ENCODE measurements around the gene PCDHB9. TPM values are rescaled to one million over a fixed set of nuclear protein-coding genes. Genes with fewer than 3 reads are reported as not detected.
A peak's percentile ranks its signal among the peaks of the same experiment; 100 is the strongest.
"Not testable (repeated sequence)": the region's sequence is repeated elsewhere in the genome, so short reads cannot be mapped to it uniquely, and the experiment has no call there.

The PCDHB9 gene
- total and polyA plus RNA-seq, 3 donors from 2014 or later: 4.8 to 8.7 (median 5.7) TPM

DNA sequence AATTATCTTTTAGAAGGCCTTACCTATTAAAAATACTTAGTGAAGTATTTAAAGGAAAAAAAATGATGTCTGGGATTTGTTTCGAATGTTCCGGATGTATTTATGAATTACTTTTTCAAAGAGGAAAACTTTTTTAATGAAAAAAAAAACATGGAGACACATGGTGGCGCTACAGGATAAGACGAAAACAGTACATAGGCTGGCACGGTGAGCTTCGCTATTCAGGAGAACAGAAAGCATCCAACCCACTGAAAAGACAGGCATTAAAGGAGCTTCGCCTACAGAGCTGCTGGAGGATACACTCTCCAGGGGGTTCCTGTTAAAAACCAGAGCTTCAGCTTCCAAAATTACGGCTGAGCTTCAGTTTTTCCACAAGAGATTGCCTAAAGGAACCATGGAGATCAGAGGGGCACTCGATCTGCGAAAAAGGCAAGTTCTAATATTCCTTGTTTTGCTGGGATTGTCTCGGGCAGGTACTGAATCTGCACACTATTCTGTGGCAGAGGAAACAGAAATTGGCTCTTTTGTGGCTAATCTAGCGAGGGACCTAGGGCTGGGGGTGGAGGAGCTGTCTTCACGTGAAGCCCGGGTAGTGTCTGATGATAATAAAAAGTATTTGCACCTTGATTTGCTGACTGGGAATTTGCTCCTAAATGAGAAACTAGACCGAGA is 36.3 kb downstream of the PCDHB9 start, which contains the start of gene PCDHB14:
TSS of gene PCDHB14 (plus strand) at position 232 of the 672 bp plus-strand sequence. CDS start at position 395, 163 bp downstream.
- H3K36me3 ChIP-seq (ENCODE audit: low read depth, missing control alignments): no peaks in the 10 kb centered on the region
- no peak for TF ChIP-seq POLR2A (IDR thresholded peaks at IDR 0.05)
- TF ChIP-seq, protein P1, sequence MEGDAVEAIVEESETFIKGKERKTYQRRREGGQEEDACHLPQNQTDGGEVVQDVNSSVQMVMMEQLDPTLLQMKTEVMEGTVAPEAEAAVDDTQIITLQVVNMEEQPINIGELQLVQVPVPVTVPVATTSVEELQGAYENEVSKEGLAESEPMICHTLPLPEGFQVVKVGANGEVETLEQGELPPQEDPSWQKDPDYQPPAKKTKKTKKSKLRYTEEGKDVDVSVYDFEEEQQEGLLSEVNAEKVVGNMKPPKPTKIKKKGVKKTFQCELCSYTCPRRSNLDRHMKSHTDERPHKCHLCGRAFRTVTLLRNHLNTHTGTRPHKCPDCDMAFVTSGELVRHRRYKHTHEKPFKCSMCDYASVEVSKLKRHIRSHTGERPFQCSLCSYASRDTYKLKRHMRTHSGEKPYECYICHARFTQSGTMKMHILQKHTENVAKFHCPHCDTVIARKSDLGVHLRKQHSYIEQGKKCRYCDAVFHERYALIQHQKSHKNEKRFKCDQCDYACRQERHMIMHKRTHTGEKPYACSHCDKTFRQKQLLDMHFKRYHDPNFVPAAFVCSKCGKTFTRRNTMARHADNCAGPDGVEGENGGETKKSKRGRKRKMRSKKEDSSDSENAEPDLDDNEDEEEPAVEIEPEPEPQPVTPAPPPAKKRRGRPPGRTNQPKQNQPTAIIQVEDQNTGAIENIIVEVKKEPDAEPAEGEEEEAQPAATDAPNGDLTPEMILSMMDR (IDR thresholded peaks at IDR 0.05): peak in 2 of 3 experiments; percentile 9 to 14
- intact Hi-C loops (cut with DNase I; ENCODE audit: low total_unique reads): no loop called here
- no peaks in the 10 kb centered on the region for H3K4me1 ChIP-seq
- no peaks in the 10 kb centered on the region for H3K9me3 ChIP-seq
- no peak within 1 kb of the TSS for H3K4me3 ChIP-seq
- WGBS, 2 donors: 16 to 18% methylated on average over 15 of the region's 15 CpGs
- DNase-seq: no peak
- no peaks in the 10 kb centered on the region for H3K27me3 ChIP-seq
- H3K27ac ChIP-seq: no peak within 1 kb of the TSS

DNA sequence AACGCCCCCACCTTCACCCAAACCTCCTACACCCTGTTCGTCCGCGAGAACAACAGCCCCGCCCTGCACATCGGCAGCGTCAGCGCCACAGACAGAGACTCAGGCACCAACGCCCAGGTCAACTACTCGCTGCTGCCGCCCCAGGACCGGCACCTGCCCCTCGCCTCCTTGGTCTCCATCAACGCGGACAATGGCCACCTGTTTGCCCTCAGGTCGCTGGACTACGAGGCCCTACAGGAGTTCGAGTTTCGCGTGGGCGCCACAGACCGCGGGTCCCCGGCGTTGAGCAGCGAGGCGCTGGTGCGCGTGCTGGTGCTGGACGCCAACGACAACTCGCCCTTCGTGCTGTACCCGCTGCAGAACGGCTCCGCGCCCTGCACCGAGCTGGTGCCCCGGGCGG is 37.9 kb downstream of the PCDHB9 start:
- DNase-seq; H3K27ac ChIP-seq; H3K27me3 ChIP-seq; H3K9me3 ChIP-seq; H3K36me3 ChIP-seq (ENCODE audit: low read depth, missing control alignments); H3K4me3 ChIP-seq; intact Hi-C loops (cut with DNase I; ENCODE audit: low total_unique reads); H3K4me1 ChIP-seq: not testable (repeated sequence)
- WGBS, 2 donors: 2 to 17% methylated on average over 5 to 11 of the region's 40 CpGs

DNA sequence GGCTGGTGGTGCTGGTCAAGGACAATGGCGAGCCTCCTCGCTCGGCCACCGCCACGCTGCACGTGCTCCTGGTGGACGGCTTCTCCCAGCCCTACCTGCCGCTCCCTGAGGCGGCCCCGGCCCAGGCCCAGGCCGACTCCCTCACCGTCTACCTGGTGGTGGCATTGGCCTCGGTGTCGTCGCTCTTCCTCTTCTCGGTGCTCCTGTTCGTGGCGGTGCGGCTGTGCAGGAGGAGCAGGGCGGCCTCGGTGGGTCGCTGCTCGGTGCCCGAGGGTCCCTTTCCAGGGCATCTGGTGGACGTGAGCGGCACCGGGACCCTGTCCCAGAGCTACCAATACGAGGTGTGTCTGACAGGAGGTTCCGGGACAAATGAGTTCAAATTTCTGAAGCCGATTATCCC is 38.5 kb downstream of the PCDHB9 start:
- H3K4me1 ChIP-seq; H3K4me3 ChIP-seq; H3K27me3 ChIP-seq; H3K27ac ChIP-seq; intact Hi-C loops (cut with DNase I; ENCODE audit: low total_unique reads); DNase-seq; H3K36me3 ChIP-seq (ENCODE audit: low read depth, missing control alignments); H3K9me3 ChIP-seq: not testable (repeated sequence)
- WGBS, 2 donors: 21 to 24% methylated on average over 11 to 22 of the region's 30 CpGs

DNA sequence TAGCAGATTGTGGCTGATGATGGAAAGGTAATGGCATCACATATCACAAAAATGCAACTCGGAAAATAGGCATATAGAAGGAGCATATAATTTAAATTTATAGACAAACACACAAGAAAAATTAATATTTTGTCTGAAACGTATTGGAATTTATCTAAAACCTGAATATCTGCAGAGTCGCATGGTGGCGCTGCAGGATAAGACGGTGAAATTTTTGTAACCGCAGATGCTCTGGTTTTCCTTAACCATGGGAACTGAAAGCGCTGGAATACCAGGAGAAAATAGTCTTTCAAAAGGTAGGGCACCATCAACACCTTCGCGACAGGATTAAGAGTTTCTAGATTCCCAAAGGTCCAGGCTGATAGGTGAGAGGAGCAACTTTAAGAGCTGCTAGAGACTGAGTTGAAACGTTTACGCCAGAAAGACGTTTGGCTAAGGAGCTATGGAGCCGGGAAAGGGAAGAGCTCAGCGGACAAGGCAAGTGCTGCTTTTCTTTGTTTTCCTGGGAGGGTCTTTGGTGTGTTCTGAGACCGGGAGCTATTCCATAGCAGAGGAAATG is 47.2 kb downstream of the PCDHB9 start:
- WGBS, 2 donors: 3 to 4% methylated on average over 15 of the region's 15 CpGs
- Histone ChIP-seq H3K4me1 (no peaks in the 10 kb centered on the region), H3K27ac (no peak overlapping the region), H3K27me3 (no peaks in the 10 kb centered on the region), H3K9me3 (no peaks in the 10 kb centered on the region), H3K4me3 (peak overlapping the region; percentile 14 to 32), H3K36me3 (ENCODE audit: low read depth, missing control alignments) (no peaks in the 10 kb centered on the region)
- TF ChIP-seq, protein P1 (IDR thresholded peaks at IDR 0.05): peak; percentile 38 to 65 (median 56)
- TF ChIP-seq POLR2A (IDR thresholded peaks at IDR 0.05): no peak
- DNase-seq: peak; percentile 70
- intact Hi-C loops (cut with DNase I; ENCODE audit: low total_unique reads): no loop called here

DNA sequence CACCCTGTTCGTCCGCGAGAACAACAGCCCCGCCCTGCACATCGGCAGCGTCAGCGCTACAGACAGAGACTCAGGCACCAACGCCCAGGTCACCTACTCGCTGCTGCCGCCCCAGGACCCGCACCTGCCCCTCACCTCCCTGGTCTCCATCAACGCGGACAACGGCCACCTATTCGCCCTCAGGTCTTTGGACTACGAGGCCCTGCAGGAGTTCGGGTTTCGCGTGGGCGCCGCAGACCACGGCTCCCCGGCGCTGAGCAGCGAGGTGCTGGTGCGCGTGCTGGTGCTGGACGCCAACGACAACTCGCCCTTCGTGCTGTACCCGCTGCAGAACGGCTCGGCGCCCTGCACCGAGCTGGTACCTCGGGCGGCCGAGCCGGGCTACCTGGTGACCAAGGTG is 49.0 kb downstream of the PCDHB9 start:
- H3K9me3 ChIP-seq; intact Hi-C loops (cut with DNase I; ENCODE audit: low total_unique reads); H3K4me3 ChIP-seq; H3K27me3 ChIP-seq; H3K4me1 ChIP-seq; DNase-seq; H3K36me3 ChIP-seq (ENCODE audit: low read depth, missing control alignments); H3K27ac ChIP-seq: not testable (repeated sequence)
- WGBS, 2 donors: 14 to 20% methylated on average over 20 to 31 of the region's 40 CpGs

DNA sequence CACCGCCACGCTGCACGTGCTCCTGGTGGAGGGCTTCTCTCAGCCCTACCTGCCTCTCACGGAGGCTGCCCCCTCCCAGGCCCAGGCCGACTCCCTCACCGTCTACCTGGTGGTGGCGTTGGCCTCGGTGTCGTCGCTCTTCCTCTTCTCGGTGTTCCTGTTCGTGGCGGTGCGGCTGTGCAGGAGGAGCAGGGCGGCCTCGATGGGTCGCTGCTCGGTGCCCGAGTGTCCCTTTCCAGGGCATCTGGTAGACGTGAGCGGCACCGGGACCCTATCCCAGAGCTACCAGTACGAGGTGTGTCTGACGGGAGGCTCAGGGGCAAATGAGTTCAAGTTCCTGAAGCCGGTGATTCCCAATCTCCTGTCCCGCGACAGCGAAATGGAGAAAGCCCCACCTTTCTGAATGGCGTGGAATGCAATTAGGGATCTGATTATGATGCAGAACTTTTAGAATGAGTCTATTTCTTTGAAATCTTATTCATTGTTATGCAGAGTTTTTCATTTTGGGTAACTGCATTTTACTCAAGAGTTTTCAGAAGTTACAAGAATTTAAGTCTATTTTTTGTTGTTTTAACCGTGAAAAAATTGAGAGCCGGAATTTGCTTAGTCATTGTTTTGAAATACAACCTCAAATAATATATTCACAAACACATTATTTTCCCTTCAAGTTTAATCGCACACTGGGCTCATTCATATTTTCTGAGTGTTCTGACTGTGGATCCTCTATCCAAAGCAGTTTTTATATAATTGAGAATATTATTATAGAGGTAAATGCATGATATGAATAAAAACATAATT is 49.8 kb downstream of the PCDHB9 start:
- Histone ChIP-seq H3K27ac (no peak overlapping the region), H3K36me3 (ENCODE audit: low read depth, missing control alignments) (no peaks in the 10 kb centered on the region), H3K9me3 (no peaks in the 10 kb centered on the region), H3K4me1 (no peaks in the 10 kb centered on the region), H3K4me3 (no peak overlapping the region), H3K27me3 (no peaks in the 10 kb centered on the region)
- intact Hi-C loops (cut with DNase I; ENCODE audit: low total_unique reads): no loop called here
- DNase-seq: no peak
- TF ChIP-seq, protein P1 (IDR thresholded peaks at IDR 0.05): no peak
- TF ChIP-seq POLR2A (IDR thresholded peaks at IDR 0.05): no peak
- WGBS, 2 donors: 9 to 14% methylated on average over 26 to 32 of the region's 32 CpGs

Measured in testis (tissue), 3 donors.